ENCODE measurements around the gene MCUR1. TPM values are rescaled to one million over a fixed set of nuclear protein-coding genes. Genes with fewer than 3 reads are reported as not detected.

The MCUR1 gene
- total and polyA plus RNA-seq, 10 of the 15 experiments (the other 5 are each of a cell fraction or from before 2014, with no cell fraction given): 4.4 to 43.9 (median 18.3) TPM

- WGBS (ENCODE audit: insufficient coverage, insufficient replicate concordance, low lambda C conversion rate, missing lambda C conversion rate): 47% methylated on average over 13 of the region's 13 CpGs
- FAIRE-seq: no peak
- Histone ChIP-seq H3K27me3 (replicated peaks in 1 of 2; ENCODE audit: control insufficient read depth in 2 of 2, insufficient read depth in 2 of 2, low read length in 1 of 2) (no peaks in the 10 kb centered on the region), H3K9me3 (replicated peaks; ENCODE audit: control insufficient read depth, insufficient read depth, low read length) (no peaks in the 10 kb centered on the region; the same call in 2 of the 3 replicates), H3K79me2 (ENCODE audit: control insufficient read depth, insufficient read depth, low read length) (no peaks in the 10 kb centered on the region), H3K36me3 (ENCODE audit: control insufficient read depth in 2 of 2, insufficient read depth in 2 of 2, low read length in 1 of 2) (no peaks in the 10 kb centered on the region), H4K20me1 (ENCODE audit: control insufficient read depth, insufficient read depth) (no peaks in the 10 kb centered on the region), H3K9ac (ENCODE audit: control insufficient read depth, insufficient read depth, low read length) (no peak overlapping the region), H2AFZ (ENCODE audit: control insufficient read depth, low read depth, low read length) (no peak overlapping the region), H3K4me3 (no peak overlapping the region), H3K27ac (ENCODE audit: control insufficient read depth, insufficient read depth) (no peak overlapping the region), H3K4me2 (ENCODE audit: control insufficient read depth, insufficient read depth) (no peak overlapping the region), H3K4me1 (ENCODE audit: control insufficient read depth, insufficient read depth, low read length) (no peaks in the 10 kb centered on the region)
- TF ChIP-seq CTCF (IDR thresholded peaks at IDR 0.05 in 2 of 3, conservative IDR thresholded peaks at IDR 0.05 in 1 of 3; ENCODE audit: control insufficient read depth in 2 of 3, extremely low read depth in 1 of 3, insufficient read depth in 1 of 3, low read depth in 3 of 3, low read length in 3 of 3) (0 out of 6 replicates have a peak, but pooled peaks of 1 of the 3 experiments have one; percentile 11), ESRRA (IDR thresholded peaks at IDR 0.05; ENCODE audit: low read length) (no peak)
- DNase-seq (ENCODE audit: low read depth, low spot score): no peak
- in situ Hi-C loops (cut with MboI): no loop called here
- no peak for ATAC-seq
- ChIA-PET SMC1A (ENCODE audit: uncharacterized antibody, unreplicated experiment) (no interaction called here), CTCF (no interaction called here), RAD21 (ENCODE audit: unreplicated experiment) (no interaction called here), POLR2A (no interaction called here)
- intact Hi-C loops (cut with micrococcal nuclease; ENCODE audit: unreplicated experiment): no loop called here
- no TSS peak for BruUV-seq (replicated peaks)
Measured at GRCh38 chr6:13846841-13847240, 32.5 kb upstream of the MCUR1 start.

DNA sequence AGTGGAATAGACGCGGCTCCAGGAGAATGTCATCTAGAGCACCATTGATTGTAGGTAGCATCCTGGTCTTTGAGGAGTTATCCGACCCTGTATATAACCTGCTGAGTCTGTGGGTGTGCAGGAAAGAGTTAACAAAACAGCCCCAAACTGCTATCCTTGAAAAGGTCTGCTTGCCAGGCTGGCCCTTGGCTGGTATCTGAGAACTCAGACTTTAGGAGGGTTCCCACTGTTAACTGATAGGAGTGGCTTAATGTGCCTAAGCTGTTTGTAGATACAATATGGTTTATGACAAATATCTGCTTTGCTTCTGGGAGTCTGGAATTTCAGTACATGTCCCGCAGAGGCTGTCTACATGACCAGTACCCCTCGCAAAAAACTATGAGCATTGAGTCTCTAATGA lies 27.6 kb upstream of the MCUR1 start:
- CTCF ChIA-PET: interaction anchor here (0.6 to 1.4 kb wide), 2 partner anchors 32 to 68 kb away, joined by 3 read pairs; no protein-coding TSS in a partner anchor
- no peaks in the 10 kb centered on the region for H4K20me1 ChIP-seq (ENCODE audit: control insufficient read depth, insufficient read depth)
- no peaks in the 10 kb centered on the region for H3K4me1 ChIP-seq (ENCODE audit: control insufficient read depth, insufficient read depth, low read length)
- RAD21 ChIA-PET (ENCODE audit: unreplicated experiment): no interaction called here
- BruUV-seq (replicated peaks): no TSS peak
- POLR2A ChIA-PET: interaction anchor here (0.6 kb wide), 1 partner anchor 1663 kb away, joined by 3 read pairs; no protein-coding TSS in a partner anchor
- H3K27ac ChIP-seq (ENCODE audit: control insufficient read depth, insufficient read depth): no peak overlapping the region
- H3K79me2 ChIP-seq (ENCODE audit: control insufficient read depth, insufficient read depth, low read length): no peaks in the 10 kb centered on the region
- no peak overlapping the region for H3K4me3 ChIP-seq
- no peak overlapping the region for H3K9ac ChIP-seq (ENCODE audit: control insufficient read depth, insufficient read depth, low read length)
- H3K36me3 ChIP-seq (ENCODE audit: control insufficient read depth in 2 of 2, insufficient read depth in 2 of 2, low read length in 1 of 2): no peaks in the 10 kb centered on the region
- no peak for DNase-seq (ENCODE audit: low read depth, low spot score)
- no peak overlapping the region for H2AFZ ChIP-seq (ENCODE audit: control insufficient read depth, low read depth, low read length)
- no peaks in the 10 kb centered on the region for H3K9me3 ChIP-seq (replicated peaks; ENCODE audit: control insufficient read depth, insufficient read depth, low read length)
- intact Hi-C loops (cut with micrococcal nuclease; ENCODE audit: unreplicated experiment): no loop called here
- H3K27me3 ChIP-seq (replicated peaks in 1 of 2; ENCODE audit: control insufficient read depth in 2 of 2, insufficient read depth in 2 of 2, low read length in 1 of 2): no peaks in the 10 kb centered on the region
- SMC1A ChIA-PET (ENCODE audit: uncharacterized antibody, unreplicated experiment): no interaction called here
- FAIRE-seq: no peak
- WGBS (ENCODE audit: insufficient coverage, insufficient replicate concordance, low lambda C conversion rate, missing lambda C conversion rate): 36% methylated on average over 5 of the region's 5 CpGs
- H3K4me2 ChIP-seq (ENCODE audit: control insufficient read depth, insufficient read depth): no peak overlapping the region
- in situ Hi-C loops (cut with MboI): no loop called here
- no peak for ATAC-seq
- TF ChIP-seq YY1 (IDR thresholded peaks at IDR 0.05; ENCODE audit: low read depth, low read length): no peak
- no peak for TF ChIP-seq TCF3 (IDR thresholded peaks at IDR 0.05; ENCODE audit: borderline replicate concordance, insufficient read depth, low read depth, low read length)
- no peak for TF ChIP-seq SUZ12 (IDR thresholded peaks at IDR 0.05; ENCODE audit: unreplicated experiment)
- TF ChIP-seq, protein P1, sequence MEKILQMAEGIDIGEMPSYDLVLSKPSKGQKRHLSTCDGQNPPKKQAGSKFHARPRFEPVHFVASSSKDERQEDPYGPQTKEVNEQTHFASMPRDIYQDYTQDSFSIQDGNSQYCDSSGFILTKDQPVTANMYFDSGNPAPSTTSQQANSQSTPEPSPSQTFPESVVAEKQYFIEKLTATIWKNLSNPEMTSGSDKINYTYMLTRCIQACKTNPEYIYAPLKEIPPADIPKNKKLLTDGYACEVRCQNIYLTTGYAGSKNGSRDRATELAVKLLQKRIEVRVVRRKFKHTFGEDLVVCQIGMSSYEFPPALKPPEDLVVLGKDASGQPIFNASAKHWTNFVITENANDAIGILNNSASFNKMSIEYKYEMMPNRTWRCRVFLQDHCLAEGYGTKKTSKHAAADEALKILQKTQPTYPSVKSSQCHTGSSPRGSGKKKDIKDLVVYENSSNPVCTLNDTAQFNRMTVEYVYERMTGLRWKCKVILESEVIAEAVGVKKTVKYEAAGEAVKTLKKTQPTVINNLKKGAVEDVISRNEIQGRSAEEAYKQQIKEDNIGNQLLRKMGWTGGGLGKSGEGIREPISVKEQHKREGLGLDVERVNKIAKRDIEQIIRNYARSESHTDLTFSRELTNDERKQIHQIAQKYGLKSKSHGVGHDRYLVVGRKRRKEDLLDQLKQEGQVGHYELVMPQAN (conservative IDR thresholded peaks at IDR 0.05): no peak
- TF ChIP-seq HDGF (IDR thresholded peaks at IDR 0.05): no peak
- TF ChIP-seq SMC3 (IDR thresholded peaks at IDR 0.05; ENCODE audit: borderline replicate concordance, low read length): no peak
- TF ChIP-seq GATAD2B (conservative IDR thresholded peaks at IDR 0.05; ENCODE audit: low read depth): no peak
- TF ChIP-seq RELA (IDR thresholded peaks at IDR 0.05; ENCODE audit: borderline replicate concordance, partially characterized antibody): no peak
- TF ChIP-seq NBN (IDR thresholded peaks at IDR 0.05): no peak
- TF ChIP-seq RAD51 (IDR thresholded peaks at IDR 0.05): no peak
- no peak for TF ChIP-seq MEF2A (IDR thresholded peaks at IDR 0.05; ENCODE audit: insufficient read depth, low read depth, low read length)
- TF ChIP-seq CBX3 (IDR thresholded peaks at IDR 0.05; ENCODE audit: borderline replicate concordance, low read depth): no peak
- no peak for TF ChIP-seq HCFC1 (IDR thresholded peaks at IDR 0.05; ENCODE audit: low read length)

Data from GM12878 (cell line).